GM12891 (cell line): ENCODE data around the gene NPAS1.

Experiments
- POLR2A ChIP-seq: IDR thresholded peaks from 2 replicates; pipeline ENCODE4 v1.6.1; 2011; ENCODE audit warnings: low read depth, low read length, control low read depth
- POLR2AphosphoS5 ChIP-seq: IDR thresholded peaks from 2 replicates; pipeline ENCODE4 v1.6.1; 2011; ENCODE audit warnings: low read depth, low read length, control low read depth
- POU2F2 ChIP-seq: IDR thresholded peaks from 2 replicates; pipeline ENCODE4 v1.6.1; 2011; ENCODE audit warnings: low read depth, mild to moderate bottlenecking, control low read depth, low read length, moderate library complexity
- TAF1 ChIP-seq: IDR thresholded peaks from 2 replicates; pipeline ENCODE4 v1.6.1; 2011; ENCODE audit warnings: low read depth, low read length, control low read depth

- TF ChIP-seq TAF1: no peak
- TF ChIP-seq POLR2A: no peak
- no peak for TF ChIP-seq POLR2AphosphoS5
- no peak for TF ChIP-seq POU2F2
These were observed 47.3 kb upstream of the NPAS1 start for GRCh38 chr19:46972311-46972710.
